Colonic mucosa (tissue), 4 donors: ENCODE data around the gene FHOD3. TPM values are rescaled to one million over a fixed set of nuclear protein-coding genes. Genes with fewer than 3 reads are reported as not detected.

Experiments used
- DNase-seq: peaks from one replicate; pipeline ENCODE4 v3.0.0-alpha.2; 2020
- H3K27ac ChIP-seq: fragments of 200-600 bp; one replicate; pipeline ENCODE4 v1.8.0; 2021
- H3K27me3 ChIP-seq: fragments of 200-600 bp; one replicate; pipeline ENCODE4 v1.8.0; 2021
- H3K36me3 ChIP-seq: fragments of 200-600 bp; one replicate; pipeline ENCODE4 v1.8.0; 2021
- H3K4me1 ChIP-seq: fragments of 200-600 bp; one replicate; pipeline ENCODE4 v1.8.0; 2021; ENCODE audit warnings: mild to moderate bottlenecking
- H3K4me3 ChIP-seq: fragments of 200-600 bp; one replicate; pipeline ENCODE4 v1.8.0; 2021
- H3K9ac ChIP-seq, 2 donors: one replicate each; pipeline ENCODE4 v1.7.0; 2013; ENCODE audit warnings: control low read depth in 2 of 2, low read depth in 2 of 2, low read length in 2 of 2
- H3K9me3 ChIP-seq: fragments of 200-600 bp; one replicate; pipeline ENCODE4 v1.8.0; 2021
- intact Hi-C: fragments of 100-400 bp; cut with DNase I; formaldehyde crosslinking; loops from one replicate; pipeline ENCODE4 v1.14.1; 2022
- total RNA-seq, 2 donors: library from RNA; stranded (reverse); fragmentation: NEBNext Ultra II Directional in 1 of 2; extraction: Animal tissue kit (Norgen Biotek cat#: 25700) in 1 of 2; gene quantifications; one replicate each; pipeline ENCODE4 v1.2.1, GENCODE V29; 2021
- TF ChIP-seq, protein P1 (sequence below): fragments of 200-600 bp; IDR thresholded peaks from one replicate; pipeline ENCODE4 v1.8.0; 2022; ENCODE audit warnings: antibody characterized with exemption, mild to moderate bottlenecking
- donor health status: healthy.
- donor health status: DM: no; HTN: no; CAD: no.
- donor health status: DM: no; HTN: no; CAD: no.

The FHOD3 gene
- total RNA-seq, 2 donors from 2014 or later, result 2.5 to 4.1 TPM

DNA sequence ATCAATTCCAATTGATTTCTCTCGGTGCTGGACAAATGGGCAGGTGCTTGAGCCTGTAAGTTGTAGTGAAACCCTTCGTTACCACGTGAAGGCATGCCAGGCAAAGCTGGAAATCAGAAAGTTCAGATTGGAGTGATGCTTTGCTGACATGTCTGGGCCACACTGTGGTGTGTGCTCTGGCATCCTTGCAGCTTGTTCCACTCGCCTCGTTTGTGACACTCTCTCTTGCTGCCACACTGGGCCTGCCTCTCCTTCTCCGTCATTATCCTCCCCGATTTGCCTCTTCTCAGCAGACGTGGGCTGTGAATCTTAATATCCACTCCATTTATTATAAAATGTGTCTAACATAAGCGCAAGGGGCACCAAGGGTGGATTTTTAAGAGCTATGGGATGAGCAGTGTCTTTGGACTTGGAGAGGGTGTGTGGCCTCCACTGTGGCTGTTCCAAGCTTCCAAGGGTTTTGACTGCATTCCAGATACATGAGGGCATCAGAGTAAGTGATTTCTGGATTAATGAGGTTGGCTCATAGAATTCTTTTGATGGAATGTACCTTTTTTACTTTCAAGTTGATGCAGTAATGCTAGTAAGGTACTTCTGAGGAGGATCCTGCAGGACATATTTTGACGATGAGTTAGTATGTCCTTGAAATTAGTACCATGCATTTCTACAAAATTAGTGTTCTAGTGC is 292.5 kb downstream of the FHOD3 start:
- no peak for DNase-seq
- no peaks in the 10 kb centered on the region for H3K27me3 ChIP-seq
- TF ChIP-seq, protein P1, sequence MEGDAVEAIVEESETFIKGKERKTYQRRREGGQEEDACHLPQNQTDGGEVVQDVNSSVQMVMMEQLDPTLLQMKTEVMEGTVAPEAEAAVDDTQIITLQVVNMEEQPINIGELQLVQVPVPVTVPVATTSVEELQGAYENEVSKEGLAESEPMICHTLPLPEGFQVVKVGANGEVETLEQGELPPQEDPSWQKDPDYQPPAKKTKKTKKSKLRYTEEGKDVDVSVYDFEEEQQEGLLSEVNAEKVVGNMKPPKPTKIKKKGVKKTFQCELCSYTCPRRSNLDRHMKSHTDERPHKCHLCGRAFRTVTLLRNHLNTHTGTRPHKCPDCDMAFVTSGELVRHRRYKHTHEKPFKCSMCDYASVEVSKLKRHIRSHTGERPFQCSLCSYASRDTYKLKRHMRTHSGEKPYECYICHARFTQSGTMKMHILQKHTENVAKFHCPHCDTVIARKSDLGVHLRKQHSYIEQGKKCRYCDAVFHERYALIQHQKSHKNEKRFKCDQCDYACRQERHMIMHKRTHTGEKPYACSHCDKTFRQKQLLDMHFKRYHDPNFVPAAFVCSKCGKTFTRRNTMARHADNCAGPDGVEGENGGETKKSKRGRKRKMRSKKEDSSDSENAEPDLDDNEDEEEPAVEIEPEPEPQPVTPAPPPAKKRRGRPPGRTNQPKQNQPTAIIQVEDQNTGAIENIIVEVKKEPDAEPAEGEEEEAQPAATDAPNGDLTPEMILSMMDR, result no peak
- no peak overlapping the region for H3K4me3 ChIP-seq
- no peaks in the 10 kb centered on the region for H3K9me3 ChIP-seq
- intact Hi-C loops, result no loop called here
- H3K27ac ChIP-seq, result no peak overlapping the region
- no peaks in the 10 kb centered on the region for H3K36me3 ChIP-seq
- no peaks in the 10 kb centered on the region for H3K4me1 ChIP-seq
- no peak overlapping the region for H3K9ac ChIP-seq

DNA sequence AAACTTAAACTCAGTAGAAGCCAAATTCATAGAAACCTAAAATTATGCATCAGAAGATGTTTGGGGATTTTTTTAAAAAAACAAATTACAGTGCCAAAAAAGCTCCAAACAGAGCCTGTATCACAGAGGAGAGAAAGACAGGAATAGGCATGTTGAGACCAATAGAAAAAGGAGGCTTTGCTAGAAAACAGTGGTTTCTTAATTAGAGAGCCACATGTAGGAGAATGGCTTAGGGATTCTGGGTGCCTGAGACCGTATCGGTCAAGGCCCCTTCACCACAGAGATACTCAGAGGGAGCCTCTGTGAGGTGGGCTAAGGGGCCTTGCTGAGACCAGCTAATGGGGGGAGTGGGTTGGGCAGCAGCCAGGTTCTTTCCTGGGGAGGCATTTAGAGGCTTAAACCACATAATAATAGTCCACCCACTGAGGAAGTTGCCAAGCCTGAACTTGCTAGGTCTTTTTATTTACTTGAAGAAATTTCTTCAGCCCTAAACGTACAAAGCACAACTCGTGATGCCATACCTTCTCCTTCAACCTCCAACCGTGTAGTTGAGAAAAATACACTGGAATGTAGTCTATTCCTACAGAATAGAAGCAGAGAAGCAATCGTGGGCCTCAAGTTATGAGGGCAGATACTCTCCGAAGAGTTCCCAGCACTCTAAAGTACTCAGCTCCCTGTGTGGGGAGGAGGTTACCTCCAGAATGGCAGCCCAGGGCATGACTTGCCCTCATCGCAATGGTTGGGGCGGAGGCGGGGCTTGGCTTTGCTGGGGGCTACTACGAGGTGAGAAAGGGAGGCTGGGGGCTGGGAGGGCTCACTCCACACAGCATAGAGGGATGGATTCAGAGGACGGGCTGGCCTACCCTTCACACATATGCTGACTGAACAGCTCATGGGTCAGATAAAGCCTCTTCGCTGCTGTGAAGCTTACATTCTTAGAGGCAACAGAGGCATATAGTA is 293.4 kb downstream of the FHOD3 start:
- Histone ChIP-seq H3K9me3 (no peaks in the 10 kb centered on the region), H3K36me3 (no peaks in the 10 kb centered on the region), H3K27me3 (no peaks in the 10 kb centered on the region), H3K4me1 (no peaks in the 10 kb centered on the region), H3K9ac (no peak overlapping the region), H3K4me3 (no peak overlapping the region), H3K27ac (no peak overlapping the region)
- intact Hi-C loops, result no loop called here
- TF ChIP-seq, protein P1, result no peak
- DNase-seq, result no peak

DNA sequence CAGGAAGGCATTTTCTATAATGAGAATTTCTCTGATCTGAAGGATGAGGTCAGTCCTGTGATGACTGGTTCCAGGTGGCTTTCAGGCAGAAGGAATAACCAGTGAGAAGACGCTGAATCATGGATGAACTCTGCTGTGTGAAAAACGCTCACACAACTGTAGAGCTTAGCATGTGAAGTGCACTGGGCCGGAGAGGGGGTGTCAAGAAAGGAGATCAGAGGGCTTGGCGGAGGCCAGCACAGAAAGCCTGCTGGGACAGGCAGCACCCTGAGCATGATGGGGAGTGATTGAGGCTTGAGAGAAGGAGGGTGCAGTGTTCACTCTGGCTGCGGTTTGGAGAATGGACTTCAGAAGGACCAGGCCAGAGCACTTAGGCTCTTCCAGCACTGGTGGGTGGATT is 294.8 kb downstream of the FHOD3 start:
- Histone ChIP-seq H3K27me3 (no peaks in the 10 kb centered on the region), H3K9ac (no peak overlapping the region), H3K27ac (no peak overlapping the region), H3K36me3 (no peaks in the 10 kb centered on the region), H3K4me3 (no peak overlapping the region), H3K4me1 (no peaks in the 10 kb centered on the region), H3K9me3 (no peaks in the 10 kb centered on the region)
- intact Hi-C loops, result no loop called here
- TF ChIP-seq, protein P1, result no peak
- DNase-seq, result no peak

DNA sequence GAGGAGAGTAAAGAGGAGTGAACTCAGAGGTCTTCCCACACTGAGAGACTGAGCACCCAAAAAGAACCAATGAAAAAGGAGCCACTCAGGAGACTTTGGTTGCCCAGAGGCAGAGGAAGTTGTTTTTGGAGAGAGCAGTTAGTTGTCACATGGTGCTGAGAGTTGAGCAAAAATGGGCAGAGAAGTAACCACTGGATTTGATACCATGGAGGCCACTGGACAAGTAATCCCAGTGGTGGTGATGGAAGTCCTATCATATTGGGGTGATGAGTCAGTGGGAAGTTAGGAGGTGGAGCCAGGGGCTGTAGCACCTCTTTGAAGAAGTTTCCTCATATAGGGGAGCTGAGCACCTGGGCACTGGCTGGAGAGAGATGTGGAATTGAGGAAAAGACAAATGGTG is 295.5 kb downstream of the FHOD3 start:
- Histone ChIP-seq H3K4me3 (no peak overlapping the region), H3K27me3 (no peaks in the 10 kb centered on the region)

DNA sequence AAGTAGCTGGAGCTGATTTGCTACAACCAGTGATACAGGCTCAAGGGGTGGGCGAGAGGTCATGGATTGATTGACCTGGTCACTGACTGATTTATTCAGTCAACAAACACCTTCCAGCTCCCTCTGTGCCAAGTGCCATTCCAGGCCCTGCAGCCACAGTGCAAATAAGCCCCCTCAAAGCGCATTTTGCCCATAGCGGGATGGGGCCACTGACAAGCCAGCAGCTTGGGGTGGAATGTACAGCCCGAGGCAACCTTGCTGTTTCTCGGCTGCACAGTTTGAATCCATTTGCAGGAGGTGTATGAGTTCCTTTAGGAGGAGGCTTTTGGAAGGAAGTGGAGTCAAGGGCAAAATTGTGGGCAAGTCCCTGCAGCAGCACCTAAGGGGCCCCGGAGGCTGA is 296.1 kb downstream of the FHOD3 start:
- TF ChIP-seq, protein P1, result no peak
- Histone ChIP-seq H3K9ac (no peak overlapping the region), H3K4me1 (peaks cover 7% of the 10 kb centered on the region)

More for the DNA sequence above, 295.5 kb downstream of the FHOD3 start:
- TF ChIP-seq, protein P1, result no peak
- Histone ChIP-seq H3K9ac (no peak overlapping the region), H3K36me3 (no peaks in the 10 kb centered on the region), H3K9me3 (no peaks in the 10 kb centered on the region), H3K4me1 (peaks cover 2% of the 10 kb centered on the region), H3K27ac (no peak overlapping the region)
- DNase-seq, result no peak
- intact Hi-C loops, result no loop called here

More for the DNA sequence above, 296.1 kb downstream of the FHOD3 start:
- no peaks in the 10 kb centered on the region for H3K9me3 ChIP-seq
- no peak overlapping the region for H3K27ac ChIP-seq
- no peak for DNase-seq
- no peaks in the 10 kb centered on the region for H3K36me3 ChIP-seq
- no peaks in the 10 kb centered on the region for H3K27me3 ChIP-seq
- no peak overlapping the region for H3K4me3 ChIP-seq
- intact Hi-C loops, result no loop called here
